GM12892 (cell line): Measurements from ENCODE around the gene TIMM22.

Experiments used
- POLR2A ChIP-seq: IDR thresholded peaks from 2 replicates; pipeline ENCODE4 v1.6.1; 2011; ENCODE audit warnings: low read depth, low read length, control low read depth
- POLR2AphosphoS5 ChIP-seq: IDR thresholded peaks from 2 replicates; pipeline ENCODE4 v1.6.1; 2011; ENCODE audit warnings: low read depth, low read length, control low read depth
- TAF1 ChIP-seq: IDR thresholded peaks from 2 replicates; pipeline ENCODE4 v1.6.1; 2011; ENCODE audit warnings: low read depth, mild to moderate bottlenecking, control low read depth, low read length, borderline replicate concordance

DNA sequence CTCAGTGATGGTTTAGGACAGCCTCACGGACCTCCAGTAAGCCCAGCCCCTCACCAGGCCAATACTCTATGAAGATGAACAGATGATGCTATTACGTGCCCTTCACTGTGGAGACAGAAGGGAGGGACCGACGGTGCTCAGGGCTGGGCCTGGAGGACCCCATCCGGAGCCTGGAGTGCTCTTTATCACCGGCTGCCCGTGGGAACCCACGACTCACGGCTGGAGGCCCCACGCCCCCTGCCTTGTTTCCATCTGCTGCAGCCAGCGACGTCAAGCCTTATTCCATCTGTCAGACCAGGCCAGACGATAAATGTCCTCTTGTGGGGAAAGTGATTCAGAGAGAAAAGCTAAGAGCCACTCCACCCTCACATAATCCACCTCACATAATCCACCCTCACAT, 4.0 kb upstream of the TIMM22 start:
- TF ChIP-seq POLR2AphosphoS5 = no peak
- no peak for TF ChIP-seq POLR2A
- no peak for TF ChIP-seq TAF1
